Stimulated activated naive CD4-positive, alpha-beta T cell treated with Interleukin-2 at 50 U/mL for 16 hours (primary cell): Measurements from ENCODE around the gene AQP10.
A peak's percentile ranks its signal among the peaks of the same experiment; 100 is the strongest.
"Not testable (repeated sequence)": the region's sequence is repeated elsewhere in the genome, so short reads cannot be mapped to it uniquely, and the experiment has no call there.

Source experiments
- DNase-seq: peaks from one replicate; lab custom pipeline; 2025; lab: John Stamatoyannopoulos, UW

AQP10 gene, protein sequence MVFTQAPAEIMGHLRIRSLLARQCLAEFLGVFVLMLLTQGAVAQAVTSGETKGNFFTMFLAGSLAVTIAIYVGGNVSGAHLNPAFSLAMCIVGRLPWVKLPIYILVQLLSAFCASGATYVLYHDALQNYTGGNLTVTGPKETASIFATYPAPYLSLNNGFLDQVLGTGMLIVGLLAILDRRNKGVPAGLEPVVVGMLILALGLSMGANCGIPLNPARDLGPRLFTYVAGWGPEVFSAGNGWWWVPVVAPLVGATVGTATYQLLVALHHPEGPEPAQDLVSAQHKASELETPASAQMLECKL

DNA sequence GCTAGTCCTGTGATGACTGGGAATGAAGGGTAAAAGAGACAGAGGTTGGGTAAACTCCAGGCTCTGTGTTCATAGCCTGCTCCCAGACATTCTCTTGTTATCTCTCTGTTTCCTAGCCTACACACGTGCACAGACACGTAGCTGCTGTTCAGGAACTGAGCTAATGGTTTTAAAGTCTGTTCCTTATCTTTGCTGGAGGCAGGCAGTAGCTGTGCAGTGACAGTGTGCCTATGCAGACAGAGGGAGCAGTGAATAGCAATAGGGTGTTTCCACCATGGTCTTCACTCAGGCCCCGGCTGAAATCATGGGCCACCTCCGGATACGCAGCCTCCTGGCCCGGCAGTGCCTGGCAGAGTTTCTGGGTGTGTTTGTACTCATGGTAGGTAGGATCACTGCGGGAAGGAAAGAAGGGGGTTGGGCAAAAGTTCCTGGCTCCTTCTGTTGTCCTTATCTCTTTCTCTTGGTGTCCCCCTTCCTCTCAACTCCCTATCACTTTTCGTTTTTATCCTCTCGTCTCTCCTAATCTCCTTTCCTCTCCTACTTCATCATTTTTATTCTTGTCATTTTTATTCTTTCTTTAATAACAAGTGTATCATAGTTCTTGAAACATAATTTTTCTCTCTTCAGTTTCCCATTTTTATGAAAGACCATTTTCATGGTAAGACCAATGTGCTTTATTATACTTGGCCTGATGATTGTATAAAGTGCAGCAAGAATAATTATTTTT lies at the start of gene AQP10:
Gene AQP10 (plus strand): TSS at position 212 of the 727 bp plus-strand sequence. CDS start 63 bp downstream, at position 275.
- no peak for DNase-seq

DNA sequence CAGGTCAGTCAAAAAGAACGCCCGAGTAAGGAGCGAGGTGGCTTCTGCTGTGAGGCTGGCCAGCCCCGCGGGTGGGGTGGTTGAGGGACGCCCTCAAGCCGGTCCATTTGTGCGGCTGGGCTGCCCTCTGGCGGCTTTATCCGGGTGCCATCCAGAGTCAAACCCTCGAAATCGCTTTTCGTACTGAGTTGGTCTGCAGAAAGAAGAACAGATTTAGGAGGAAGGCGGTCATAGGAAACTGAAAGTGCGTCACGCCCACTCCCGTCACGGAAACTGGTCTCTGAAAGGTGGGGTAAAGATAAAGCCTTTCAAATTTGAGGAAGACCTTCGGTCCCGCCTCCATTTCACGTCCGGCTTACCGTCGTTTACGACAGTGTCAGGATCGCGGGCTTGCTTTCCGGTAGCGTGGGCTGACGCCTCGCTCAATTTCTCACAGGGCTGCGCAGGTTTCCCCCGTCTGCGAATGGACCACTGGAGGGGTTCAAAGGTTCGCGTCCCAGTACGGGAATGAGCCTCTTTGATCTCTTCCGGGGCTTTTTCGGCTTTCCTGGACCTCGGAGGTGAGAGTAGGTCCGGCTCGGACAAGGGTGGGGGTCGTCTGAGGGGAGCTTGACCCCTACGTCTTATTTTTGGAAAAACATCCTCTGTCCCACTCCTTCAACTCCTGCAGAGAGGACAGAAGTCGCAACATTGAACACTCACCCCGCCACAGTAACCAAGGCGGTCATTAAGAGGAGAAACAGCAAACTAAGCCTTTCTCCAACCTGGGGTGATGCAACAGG lies 48.5 kb upstream of the AQP10 start, which contains the start of gene HAX1:
Gene HAX1 (plus strand): TSS at position 413 of the 782 bp plus-strand sequence. CDS start 95 bp downstream, at position 508.
- DNase-seq, result peak; percentile 98

DNA sequence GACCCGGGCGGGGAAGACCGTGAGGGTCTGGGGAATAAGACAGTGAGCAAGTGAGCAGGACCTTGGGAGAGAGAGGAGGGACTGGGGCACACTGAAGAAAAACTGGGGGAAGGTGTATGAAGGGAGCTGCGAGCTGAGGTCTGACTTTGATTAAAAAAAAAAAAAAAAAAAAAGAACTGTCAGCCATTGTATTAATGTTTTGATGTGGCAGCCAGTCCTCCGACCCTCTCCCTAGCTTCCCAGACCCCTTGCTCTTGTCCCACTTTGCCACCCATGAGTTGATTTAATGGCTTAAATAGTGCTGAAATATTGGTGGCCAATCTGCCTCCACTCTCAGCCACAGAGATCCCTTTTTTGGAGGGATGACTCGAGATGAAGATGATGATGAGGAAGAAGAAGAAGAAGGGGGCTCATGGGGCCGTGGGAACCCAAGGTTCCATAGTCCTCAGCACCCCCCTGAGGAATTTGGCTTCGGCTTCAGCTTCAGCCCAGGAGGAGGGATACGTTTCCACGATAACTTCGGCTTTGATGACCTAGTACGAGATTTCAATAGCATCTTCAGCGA lies 47.8 kb upstream of the AQP10 start:
- no peak for DNase-seq

DNA sequence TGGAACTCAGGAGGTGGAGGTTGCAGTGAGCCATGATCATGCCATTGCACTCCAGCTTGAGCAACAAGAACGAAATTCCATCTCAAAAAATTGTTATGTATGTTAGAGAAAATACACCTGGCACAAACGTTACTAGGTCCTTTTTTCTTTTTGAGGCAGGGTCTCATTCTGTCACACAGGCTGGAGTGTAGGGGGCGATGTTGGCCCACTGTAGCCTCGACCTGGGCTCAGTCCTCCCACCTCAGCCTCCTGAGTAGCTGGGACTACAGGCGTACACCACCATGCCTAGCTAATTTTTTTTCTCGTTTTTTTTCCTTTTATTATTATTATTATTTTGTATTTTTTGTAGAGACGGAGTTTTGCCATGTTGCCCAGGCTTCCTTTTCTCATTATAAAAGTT lies 44.1 kb upstream of the AQP10 start:
- peak; percentile 6 for DNase-seq

DNA sequence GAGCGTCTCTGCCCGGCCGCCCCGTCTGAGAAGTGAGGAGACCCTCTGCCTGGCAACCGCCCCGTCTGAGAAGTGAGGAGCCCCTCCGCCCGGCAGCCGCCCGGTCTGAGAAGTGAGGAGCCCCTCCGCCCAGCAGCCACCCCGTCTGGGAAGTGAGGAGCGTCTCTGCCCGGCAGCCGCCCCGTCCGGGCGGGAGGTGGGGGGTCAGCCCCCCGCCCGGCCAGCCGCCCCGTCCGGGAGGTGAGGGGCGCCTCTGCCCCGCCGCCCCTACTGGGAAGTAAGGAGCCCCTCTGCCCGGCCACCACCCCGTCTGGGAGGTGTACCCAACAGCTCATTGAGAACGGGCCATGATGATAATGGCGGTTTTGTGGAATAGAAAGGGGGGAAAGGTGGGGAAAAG lies 33.3 kb upstream of the AQP10 start:
- DNase-seq, result not testable (repeated sequence)

DNA sequence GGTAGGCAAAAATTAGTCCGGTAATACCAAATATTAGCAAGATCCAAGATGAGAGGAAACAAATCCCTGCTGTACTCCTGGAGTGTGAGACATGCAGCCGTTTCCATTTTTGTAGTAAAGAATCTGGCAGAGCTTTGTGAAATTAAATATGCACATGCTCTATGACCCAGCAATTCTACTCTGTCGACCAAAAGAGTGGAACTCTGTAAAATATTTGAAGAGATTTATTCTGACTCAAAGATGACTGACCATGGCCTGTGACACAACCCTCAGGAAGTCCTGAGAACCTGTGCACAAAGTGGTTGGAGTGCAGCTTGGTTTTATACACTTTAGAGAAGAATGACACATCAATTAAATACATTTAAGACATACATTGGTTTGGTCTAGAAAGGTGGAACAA lies 32.2 kb upstream of the AQP10 start:
- DNase-seq, result no peak

DNA sequence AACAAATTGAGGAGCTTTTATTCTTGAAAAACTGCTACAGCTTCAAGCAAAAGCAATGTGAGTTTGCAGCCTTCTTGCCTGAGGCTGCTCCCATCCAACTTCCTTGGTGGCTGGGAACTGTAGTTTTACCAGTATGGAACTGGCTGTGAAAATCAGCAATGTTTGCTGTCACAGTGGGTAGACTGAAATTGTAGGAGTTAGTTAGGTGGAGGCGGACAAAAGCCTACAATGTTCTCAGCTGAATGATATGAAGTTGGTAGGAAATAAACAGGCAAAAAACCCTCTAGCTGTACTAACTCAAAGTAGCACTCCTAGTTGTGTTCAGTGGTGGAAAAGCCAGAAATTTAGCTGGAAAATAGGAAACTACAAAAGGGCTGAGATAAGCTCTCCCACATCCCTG lies 30.0 kb upstream of the AQP10 start:
- no peak for DNase-seq

DNA sequence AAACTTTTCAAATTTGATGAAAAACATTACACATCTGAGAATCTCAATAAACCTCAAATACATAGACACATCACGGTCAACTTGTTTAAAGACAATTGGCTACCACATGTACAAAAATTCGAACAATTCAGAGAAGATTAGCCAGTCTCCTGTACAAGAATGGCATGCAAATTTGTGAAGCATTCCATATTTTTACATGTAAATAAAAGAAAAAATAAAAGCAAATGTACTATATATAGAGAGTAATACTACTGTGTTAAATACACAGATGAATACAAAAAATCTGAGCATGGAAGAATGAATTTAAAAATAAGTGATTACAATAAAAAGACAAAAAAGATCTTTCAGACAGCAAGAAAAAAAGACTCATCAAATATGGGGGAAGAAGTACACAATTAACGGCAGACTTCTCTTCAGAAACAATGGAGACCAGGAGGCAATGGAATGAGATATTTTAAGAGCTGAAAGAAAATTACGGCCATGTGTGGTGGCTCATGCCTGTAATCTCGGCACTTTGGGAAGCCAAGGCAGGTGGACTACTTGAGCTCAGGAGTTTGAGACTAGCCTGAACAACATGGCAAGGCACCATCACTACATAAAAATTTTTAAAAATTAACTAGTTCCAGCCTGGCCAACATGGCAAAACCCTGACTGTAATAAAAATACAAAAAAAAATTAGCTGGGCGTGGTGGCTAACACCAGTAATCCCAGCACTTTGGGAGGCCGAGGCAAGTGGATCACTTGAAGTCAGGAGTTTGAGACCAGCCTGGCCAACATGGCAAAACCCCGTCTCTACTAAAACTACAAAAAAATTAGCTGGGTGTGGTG lies 25.3 kb upstream of the AQP10 start:
- no peak for DNase-seq

DNA sequence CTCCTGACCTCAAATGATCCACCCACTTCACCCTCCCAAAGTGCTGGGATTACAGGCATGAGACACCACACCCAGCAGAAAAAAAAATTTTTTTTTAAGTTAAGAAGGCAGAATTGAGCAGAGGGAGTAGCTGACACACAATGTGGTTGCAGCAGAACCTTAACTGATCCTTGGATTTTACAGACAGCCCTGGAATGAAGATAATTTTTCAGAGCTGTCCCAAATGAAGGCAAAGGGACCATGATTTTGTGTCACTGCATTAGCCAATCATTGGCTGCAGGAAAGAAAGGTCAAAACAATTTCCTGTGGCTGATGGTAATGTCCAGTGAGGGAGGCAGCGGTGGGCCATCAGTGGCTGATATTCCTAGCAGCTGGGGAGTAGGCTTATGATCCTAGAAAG lies 19.3 kb upstream of the AQP10 start:
- DNase-seq, result no peak

DNA sequence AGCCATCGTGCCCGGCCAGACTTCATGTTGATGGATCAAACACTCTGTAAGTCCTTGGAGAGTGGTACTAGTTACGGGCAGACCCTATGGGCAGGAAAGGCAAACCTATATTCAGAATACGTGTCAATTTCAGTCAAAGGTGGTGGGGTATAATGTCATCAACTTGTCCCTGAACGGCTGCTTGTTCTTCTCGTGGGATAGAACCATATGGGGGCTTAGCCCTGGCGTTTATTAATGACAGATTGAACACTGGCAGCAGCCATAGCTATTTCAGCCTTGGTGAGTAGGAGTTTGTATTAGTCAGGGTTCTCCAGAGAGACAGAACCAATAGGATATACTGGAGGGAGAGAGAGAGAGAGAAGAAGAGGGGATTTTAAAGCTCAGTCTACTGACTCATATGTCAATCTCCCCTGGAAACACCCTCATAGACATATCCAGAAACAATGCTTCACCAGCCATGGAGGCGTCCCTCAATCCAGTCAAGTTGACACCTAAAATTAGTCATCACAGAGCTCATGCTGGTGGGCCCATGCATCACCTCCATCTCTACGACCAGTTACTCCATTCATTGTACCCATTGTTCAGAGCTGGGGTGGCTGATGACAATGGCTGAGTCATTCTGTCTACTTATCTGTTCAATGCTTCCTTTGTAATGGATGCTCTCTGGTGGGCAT lies 16.1 kb upstream of the AQP10 start:
- peak; percentile 45 for DNase-seq

DNA sequence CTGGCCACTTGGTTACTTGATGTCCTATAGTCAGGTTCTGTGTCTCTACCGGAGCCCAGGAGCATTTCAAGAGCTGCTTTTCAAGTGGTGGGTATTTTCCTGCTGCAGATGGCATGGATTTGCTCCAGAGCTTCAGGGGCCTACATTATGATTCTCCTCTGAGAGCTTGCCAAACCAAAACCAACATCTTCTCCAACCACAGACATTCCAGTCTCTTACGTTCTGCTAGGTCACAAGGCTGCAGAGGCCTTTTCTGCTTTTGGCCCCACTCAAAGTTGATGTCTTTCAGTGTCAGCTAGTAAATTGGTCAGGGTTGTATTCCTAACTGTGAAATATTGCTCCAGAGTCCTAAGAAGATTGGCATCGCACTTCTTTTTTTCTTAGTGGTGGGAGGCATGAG lies 14.7 kb upstream of the AQP10 start:
- DNase-seq, result no peak

DNA sequence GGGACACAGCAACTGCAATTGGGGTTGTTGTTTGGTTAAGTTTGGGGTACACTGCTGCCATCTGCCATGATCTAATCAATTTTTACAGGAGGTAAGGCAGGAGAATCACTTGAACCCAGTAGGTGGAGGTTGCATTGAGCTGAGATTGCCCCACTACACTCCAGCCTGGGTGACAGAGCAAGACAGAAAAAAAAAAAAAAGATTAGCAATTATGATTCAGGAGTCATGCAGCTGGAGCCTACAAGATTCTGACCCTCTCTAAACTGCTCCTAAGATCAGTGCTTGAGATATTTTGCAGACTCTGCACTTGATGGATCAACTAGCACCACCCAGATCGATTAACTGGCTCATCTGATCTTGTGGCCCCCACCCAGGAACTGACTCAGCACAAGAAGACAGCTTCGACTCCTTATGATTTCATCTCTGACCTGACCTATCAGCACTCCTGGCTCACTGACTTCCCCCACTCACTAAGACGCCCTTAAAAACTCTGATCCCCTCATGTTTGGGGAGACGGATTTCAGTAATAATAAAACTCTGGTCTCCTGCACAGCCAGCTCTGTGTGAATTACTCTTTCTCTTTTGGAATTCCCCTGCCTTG lies 13.1 kb upstream of the AQP10 start:
- DNase-seq, result not testable (repeated sequence)

DNA sequence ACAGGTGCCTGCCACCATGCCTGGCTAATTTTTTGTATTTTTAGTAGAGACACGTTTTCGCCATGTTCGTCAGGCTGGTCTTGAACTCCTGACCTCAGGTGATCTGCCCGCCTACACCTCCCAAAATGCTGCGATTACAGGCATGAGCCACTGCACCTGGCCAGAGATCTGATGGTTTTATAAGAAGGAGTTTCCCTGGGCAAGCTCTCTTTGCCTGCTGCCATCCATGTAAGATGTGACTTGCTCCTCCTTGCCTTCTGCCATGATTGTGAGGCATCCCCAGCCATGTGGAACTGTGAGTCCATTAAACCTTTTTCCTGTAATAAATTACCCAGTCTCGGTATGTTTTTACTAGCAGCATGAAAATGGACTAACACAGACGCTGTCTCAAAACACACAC lies 11.8 kb upstream of the AQP10 start:
- DNase-seq, result not testable (repeated sequence)

DNA sequence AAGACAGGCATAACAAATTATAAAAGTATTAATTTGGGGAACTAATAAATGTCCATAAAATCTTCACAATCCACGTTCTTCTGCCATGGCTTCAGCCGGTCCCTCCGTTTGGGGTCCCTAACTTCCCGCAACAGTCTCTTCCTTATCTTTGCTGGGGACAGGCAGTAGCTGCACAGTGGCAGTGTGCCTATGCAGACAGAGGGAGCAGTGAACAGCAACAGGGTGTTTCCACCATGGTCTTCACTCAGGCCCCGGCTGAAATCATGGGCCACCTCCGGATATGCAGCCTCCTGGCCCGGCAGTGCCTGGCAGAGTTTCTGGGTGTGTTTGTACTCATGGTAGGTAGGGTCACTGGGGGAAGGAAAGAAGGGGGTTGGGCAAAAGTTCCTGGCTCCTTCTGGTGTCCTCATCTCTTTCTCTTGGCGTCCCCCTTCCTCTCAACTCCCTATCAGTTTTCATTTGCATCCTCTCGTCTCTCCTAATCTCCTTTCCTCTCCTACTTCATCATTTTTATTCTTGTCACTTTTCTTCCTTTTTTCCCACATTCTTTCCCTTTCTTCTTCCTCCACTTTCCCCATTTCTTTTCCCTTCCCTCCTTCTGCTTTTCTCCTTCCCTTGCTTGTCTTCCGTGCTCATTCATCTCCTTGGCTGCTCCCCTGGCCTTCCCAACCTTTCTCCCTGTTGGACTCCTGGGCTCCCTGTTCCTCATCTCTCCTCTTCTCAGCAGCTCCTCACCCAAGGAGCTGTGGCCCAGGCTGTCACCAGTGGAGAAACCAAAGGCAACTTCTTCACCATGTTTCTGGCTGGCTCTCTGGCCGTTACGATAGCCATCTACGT lies 8.4 kb upstream of the AQP10 start:
- DNase-seq, result not testable (repeated sequence)

DNA sequence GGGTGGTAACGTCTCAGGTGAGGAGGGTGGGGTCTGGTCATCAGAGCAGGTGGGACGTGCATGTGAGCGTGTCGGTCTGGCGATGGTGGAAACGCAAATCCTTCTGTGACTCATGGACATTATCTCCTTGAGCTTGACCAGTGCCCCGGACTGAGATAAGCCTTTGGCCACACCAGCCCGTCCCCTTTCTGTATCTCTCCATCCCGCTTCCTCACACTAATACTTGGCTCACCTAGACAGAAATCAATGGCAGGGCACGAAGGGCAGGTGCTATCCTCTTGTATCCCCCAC lies 7.9 kb upstream of the AQP10 start:
- DNase-seq, result no peak

DNA sequence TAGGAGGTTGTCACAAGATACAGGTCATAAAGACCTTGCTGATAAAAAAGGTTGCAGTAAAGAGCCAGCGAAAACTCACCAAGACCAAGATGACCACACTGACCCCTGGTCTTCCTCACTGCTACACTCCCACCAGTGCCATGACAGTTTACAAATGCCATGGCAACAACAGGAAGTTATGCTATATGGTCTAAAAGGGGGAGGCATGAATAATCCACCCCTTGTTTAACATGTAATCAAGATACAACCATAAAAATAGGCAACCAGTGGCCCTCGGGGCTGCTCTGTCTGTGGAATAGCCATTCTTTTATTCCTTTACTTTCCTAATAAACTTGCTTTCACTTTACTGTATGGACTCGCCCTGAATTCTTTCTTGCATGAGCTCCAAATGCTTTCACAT lies 6.7 kb upstream of the AQP10 start:
- not testable (repeated sequence) for DNase-seq

DNA sequence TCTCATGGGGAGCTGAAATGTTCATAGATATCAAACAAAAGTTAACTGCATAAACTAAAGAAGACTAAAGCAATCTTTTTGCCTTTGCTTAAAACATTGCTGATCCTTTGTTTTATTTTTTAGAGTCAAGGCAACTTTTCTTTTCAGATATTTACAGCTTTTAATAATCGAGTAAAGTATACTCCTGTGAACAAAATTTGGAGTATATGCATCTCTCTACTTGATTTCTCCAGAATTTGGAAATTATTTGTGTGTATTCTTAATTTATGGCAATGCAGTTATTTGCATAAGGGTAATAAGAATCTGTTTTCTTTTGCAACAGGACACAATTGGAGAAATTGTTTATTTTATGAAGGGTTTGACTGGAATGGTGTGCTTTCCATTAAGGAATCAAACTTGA lies 4.2 kb upstream of the AQP10 start:
- DNase-seq, result no peak

DNA sequence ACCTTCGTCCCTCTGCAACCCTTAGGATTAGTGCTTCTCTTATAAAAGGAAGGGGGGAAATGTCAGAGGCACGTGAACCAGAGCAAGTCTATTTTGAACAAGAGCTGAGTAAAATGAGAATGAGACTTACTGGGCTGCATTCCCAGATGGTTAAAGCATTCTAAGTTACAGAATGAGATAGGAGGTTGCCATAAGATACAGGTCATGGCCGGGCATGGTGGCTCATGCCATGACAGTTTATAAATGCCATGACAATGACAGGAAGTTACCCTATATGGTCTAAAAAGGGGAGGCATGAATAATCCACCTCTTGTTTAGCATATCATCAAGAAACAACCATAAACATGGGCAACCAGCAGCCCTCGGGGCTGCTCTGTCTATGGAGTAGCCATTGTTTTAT lies 2.5 kb upstream of the AQP10 start:
- no peak for DNase-seq

DNA sequence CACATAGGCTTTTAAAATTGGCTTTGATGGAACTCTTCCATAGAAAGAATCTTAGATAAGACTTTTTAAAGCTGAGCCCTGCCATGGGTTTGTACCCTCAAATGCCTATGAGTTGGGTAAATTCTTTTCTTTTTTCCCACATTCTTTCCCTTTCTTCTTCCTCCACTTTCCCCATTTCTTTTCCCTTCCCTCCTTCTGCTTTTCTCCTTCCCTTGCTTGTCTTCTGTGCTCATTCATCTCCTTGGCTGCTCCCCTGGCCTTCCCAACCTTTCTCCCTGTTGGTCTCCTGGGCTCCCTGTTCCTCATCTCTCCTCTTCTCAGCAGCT lies 679 bp downstream of the AQP10 start:
- DNase-seq, result not testable (repeated sequence)

DNA sequence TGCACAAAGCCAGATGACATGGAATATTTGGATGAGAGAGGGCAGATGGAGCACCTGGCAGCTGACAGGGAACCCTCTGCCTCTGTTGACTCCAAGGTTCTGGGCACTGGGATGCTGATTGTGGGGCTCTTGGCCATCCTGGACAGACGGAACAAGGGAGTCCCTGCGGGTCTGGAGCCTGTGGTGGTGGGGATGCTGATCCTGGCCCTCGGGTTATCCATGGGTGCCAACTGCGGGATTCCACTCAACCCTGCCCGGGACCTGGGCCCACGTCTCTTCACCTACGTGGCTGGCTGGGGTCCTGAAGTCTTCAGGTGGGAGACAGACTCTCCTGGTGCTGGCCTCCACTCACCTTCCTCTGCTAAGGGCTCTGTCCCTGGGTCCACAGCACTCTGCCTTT lies 2.6 kb downstream of the AQP10 start:
- no peak for DNase-seq
